ENCODE measurements around the gene PRKCZ. TPM values are rescaled to one million over a fixed set of nuclear protein-coding genes. Genes with fewer than 3 reads are reported as not detected.
"Not testable (repeated sequence)": the region's sequence is repeated elsewhere in the genome, so short reads cannot be mapped to it uniquely, and the experiment has no call there.

Gene PRKCZ
- total RNA-seq, 1 donor: 1.6 TPM

DNA sequence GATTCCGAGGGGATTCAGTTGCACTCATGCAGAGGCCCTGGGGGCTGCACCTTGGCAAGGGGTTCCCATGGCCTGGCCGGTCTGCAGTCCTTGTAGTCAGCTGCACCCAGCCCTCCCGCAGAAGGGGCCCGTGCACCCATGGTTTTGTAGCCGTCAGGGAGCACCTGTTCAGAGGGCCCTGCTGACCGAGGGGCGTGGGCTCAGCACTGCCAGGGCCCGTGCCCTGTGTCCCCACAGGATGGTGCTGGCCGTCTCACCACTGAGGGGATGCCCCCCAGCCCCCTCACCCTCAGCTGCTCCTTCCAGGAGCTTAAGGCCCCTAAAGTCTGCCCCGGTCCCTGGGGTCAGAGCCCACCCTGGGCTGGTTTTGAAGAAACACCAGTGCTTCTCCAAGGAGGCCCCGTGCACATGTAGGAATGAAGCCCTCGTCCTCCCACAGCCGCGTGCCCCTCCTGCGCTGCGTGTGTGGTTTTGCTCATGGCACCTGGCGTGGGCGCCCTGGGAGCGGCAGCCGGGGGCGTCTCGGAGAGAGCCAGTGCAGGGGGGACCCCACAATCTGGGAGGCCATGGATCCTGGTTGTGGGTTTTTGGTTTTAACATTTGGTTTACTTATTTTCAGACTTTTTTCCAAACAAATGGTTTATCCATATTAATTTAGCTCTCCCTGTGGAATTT, 40.1 kb downstream of the PRKCZ start:
- no peak overlapping the region for H3K4me3 ChIP-seq (ENCODE audit: low read depth, low read length)
- TF ChIP-seq CTCF (IDR thresholded peaks at IDR 0.05; ENCODE audit: insufficient read depth, low read length): no peak
- no peak for DNase-seq (ENCODE audit: low read depth)

- peak; percentile 59 for TF ChIP-seq CTCF (IDR thresholded peaks at IDR 0.05; ENCODE audit: insufficient read depth, low read length)
- no peak overlapping the region for H3K4me3 ChIP-seq (ENCODE audit: low read depth, low read length)
- DNase-seq (ENCODE audit: low read depth): peak; percentile 9
Observed at GRCh38 chr1:2091611-2092604, 41.7 kb downstream of the PRKCZ start.

- no peak for TF ChIP-seq CTCF (IDR thresholded peaks at IDR 0.05; ENCODE audit: insufficient read depth, low read length)
- no peak for DNase-seq (ENCODE audit: low read depth)
- H3K4me3 ChIP-seq (ENCODE audit: low read depth, low read length): no peak overlapping the region
Observed at GRCh38 chr1:2093055-2093454, 42.8 kb downstream of the PRKCZ start.

DNA sequence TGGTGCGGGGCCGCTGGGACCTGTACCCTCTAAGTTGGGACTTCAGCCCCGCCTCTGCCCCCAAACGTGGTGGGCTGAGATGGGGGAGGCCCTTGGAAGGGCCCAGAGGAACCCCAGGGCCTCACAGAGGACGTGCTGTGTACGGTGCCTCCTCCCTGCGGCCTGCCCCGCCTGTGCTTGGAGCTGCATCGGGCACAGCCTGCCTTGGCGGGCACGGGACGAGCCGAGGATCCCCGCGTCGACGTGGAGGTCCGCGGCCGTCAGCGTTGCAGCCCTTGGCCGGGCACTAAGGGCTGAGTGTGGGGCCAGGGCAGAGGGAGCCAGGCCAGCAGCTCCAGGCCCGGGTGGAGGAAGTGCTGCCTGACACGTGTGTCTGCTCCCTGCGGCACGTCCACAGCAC, 43.4 kb downstream of the PRKCZ start:
- no peak for DNase-seq (ENCODE audit: low read depth)
- TF ChIP-seq CTCF (IDR thresholded peaks at IDR 0.05; ENCODE audit: insufficient read depth, low read length): no peak
- no peak overlapping the region for H3K4me3 ChIP-seq (ENCODE audit: low read depth, low read length)

- DNase-seq (ENCODE audit: low read depth); H3K4me3 ChIP-seq (ENCODE audit: low read depth, low read length): not testable (repeated sequence)
Observed at GRCh38 chr1:2094269-2095158, 44.3 kb downstream of the PRKCZ start.

DNA sequence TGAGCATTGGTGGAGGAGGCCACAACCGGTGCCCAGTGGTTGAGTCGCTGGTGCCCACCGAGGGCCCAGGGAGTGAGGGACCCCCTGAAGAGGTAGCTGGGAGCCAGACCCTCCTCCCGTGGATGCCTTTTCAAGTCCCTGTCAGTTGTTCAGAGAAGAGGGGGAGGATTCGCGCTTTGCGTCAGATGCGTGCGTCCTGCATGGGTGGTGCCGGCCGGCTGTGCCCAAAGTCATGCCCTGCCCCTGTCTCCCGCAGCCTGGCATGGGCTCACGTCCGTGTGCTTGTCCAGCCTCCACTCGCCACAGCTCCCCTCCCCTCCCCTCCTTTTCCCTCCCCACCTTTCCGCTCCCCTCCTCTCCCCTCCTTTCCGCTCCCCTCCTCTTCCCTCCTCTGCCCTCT, 45.2 kb downstream of the PRKCZ start:
- no peak for TF ChIP-seq CTCF (IDR thresholded peaks at IDR 0.05; ENCODE audit: insufficient read depth, low read length)
- H3K4me3 ChIP-seq (ENCODE audit: low read depth, low read length): no peak overlapping the region
- no peak for DNase-seq (ENCODE audit: low read depth)
